HTERT RPE-1 (cell line): ENCODE data around the gene GNB3.

Source experiments
- in situ Hi-C: fragments of 300-500 bp; cut with MboI; formaldehyde crosslinking; loops from 4 replicates; pipeline ENCODE4 v1.14.3; 2020; ENCODE audit warnings: low sequenced_read_pairs

GNB3 gene

DNA sequence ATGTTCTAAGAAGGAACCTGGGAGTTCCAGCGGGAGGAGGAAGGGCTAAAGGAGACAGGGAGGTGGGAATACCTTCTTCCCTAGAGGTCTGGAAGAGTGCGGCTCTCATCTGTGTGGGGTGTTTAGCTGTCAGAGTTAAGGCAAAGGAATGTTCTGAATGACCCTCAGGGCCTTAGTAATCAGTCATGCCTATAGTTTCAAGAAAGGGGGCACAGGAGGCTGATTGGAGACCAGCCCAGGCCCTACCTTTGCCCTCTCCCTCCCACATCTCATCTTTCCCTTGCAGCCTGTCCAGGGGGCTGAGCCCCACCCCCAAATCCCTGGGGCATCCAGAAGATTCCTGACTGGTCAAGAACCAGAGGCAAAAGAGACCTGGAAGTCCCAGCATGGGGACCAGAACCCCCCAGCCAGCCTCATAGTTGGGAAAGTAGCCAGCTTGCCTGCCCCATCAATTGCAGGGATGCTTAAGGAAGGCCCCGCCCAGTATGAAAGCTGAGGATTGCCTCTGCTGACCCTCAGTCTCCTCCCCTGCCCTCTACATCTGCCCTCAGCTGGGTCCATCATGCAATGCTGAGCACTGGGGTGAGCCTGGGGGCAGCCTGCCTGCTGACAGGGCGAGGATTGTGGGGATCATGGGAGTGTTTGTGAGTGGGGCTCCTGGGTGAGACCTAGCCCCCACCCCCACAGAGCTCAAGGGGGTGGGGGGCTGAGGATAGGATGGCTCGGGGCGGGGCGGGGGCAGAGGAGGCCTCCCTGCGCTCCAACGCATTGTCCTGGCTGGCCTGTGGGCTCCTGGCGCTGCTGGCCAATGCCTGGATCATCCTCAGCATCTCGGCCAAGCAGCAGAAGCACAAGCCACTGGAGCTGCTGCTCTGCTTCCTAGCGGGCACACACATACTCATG lies 17.3 kb upstream of the GNB3 start:
- in situ Hi-C loops: no loop called here

DNA sequence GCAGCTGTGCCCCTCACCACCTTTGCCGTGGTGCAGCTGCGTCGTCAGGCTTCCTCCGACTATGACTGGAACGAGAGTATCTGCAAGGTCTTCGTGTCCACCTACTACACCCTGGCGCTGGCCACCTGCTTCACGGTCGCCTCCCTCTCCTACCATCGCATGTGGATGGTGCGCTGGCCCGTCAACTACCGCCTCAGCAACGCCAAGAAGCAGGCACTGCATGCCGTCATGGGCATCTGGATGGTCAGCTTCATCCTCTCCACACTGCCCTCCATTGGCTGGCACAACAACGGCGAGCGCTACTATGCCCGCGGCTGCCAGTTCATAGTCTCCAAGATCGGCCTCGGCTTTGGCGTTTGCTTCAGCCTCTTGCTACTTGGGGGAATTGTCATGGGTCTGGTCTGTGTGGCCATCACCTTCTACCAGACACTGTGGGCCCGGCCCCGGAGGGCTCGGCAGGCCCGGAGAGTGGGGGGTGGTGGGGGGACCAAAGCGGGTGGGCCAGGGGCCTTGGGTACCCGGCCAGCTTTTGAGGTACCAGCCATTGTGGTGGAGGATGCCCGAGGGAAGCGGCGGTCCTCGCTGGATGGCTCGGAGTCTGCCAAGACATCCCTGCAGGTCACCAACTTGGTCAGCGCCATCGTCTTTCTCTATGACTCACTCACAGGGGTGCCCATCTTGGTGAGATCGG lies 16.5 kb upstream of the GNB3 start:
- in situ Hi-C loops: no loop called here

DNA sequence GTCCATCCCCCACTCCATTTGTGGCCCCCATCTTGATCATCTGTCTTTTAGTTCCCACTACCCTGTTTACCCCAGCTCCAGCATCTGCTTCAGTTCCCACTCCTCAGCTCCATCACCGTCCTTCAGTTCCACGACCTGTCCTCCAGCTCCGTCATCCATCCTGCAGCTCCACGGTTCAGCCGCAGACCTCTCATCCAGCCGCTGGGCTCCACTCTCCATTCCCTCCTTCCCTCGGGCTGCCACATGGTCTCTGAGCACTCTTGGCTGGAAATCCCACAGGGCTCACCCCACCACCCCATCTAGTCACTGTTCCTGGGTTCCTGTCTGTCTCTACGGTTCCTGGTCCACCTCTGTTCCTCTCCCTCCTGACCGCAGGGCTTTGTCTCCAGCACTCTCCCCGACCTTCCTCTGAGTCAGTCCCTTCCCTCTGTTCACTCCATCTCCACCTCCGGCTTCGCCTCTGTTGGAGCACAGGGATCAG lies 15.8 kb upstream of the GNB3 start:
- in situ Hi-C loops: no loop called here

DNA sequence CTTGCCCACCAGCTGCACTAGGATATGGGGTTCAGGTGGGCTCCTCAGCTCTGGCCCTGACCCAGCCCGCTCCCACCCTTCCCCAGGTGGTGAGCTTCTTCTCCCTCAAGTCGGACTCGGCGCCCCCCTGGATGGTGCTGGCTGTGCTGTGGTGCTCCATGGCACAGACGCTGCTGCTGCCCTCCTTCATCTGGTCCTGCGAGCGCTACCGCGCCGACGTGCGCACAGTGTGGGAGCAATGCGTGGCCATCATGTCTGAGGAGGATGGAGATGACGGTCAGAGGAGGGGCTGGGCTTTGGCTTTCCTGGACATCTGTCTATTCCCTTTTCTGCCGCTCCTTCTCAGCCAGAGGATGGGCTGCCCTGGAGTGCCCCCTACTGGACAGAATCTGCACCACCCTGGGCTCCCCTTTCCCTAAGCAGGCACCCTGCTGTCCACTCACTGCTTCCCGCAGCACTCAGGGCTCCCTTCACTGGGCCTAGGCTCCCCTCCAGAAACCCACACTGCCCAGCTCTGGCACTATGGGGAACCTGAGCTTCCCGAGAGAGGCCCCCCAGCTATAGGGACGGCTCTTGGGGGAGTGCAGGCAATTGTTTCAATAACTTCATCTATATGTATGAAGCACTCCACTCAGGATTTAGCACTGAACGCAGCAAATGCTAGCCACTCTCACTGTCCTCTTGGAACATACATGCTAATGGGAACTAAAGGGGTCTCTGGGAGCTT lies 15.2 kb upstream of the GNB3 start:
- in situ Hi-C loops: no loop called here

DNA sequence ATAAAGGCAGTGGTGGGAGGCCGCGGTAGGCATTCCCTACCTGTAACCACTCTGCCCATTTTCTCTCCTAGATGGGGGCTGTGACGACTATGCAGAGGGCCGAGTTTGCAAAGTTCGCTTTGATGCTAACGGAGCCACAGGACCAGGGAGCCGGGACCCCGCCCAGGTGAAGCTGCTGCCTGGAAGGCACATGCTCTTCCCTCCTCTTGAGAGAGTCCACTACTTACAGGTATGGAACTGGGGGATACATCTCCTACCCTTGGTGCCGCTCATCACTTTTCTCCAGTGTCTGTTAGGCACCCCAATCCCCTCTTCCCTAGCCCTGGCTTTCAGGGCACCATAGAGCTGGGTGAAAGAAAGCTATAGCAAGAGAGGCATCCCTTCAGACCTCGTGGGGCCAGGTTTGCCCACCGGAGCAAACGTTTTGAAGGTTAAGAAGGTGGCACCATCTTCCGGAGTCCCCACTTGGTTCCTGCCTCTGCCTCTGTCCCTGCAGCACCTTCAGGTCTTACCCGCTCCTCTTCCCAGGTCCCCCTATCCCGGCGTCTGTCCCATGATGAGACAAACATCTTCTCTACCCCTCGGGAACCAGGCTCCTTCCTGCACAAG lies 14.5 kb upstream of the GNB3 start:
- in situ Hi-C loops: no loop called here

DNA sequence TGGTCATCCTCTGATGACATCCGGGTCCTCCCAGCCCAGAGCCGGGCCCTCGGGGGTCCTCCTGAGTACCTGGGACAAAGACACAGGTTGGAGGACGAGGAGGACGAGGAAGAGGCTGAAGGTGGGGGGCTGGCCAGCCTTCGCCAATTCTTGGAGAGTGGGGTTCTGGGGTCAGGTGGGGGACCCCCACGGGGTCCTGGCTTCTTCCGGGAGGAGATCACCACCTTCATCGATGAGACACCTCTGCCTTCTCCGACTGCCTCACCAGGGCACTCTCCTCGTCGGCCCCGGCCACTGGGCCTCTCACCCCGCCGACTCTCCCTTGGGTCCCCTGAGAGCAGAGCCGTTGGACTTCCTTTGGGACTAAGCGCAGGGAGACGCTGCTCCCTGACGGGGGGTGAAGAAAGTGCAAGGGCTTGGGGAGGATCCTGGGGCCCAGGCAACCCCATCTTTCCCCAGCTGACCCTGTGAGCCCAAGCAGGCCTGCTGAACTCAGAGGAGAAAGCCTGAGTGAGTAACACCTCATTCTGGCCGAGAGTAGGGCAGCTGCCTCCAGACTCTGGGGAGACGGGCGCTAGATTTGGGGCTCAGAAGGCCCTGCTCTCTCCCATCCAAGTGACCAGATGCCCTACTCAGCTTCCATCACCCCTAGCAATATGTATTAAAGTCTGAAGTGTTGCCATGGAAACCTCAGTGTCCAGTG lies 13.8 kb upstream of the GNB3 start:
- in situ Hi-C loops: no loop called here

DNA sequence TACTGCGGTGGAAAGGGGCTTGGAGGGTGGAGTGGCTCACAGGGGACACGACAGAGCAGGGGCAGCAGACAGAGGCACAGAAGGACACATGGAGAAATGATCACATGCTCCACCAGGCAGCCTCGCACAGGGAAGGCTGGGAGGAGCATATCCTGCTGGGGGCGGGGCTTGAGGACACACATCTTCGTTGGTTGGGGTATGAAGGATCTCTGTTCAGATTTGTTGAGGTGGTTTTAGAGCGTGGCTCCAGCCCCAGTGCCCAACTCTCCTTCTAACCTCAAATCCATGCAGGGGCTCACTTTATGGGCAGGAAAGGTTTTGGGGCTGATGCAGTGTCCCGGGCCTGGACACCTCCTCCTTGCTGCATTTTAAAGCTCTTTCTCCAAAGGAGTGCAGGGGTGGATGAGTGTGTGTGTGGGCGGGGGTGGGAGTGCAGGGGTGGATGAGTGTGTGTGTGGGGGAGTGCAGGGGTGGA lies 13.3 kb upstream of the GNB3 start:
- in situ Hi-C loops: no loop called here

DNA sequence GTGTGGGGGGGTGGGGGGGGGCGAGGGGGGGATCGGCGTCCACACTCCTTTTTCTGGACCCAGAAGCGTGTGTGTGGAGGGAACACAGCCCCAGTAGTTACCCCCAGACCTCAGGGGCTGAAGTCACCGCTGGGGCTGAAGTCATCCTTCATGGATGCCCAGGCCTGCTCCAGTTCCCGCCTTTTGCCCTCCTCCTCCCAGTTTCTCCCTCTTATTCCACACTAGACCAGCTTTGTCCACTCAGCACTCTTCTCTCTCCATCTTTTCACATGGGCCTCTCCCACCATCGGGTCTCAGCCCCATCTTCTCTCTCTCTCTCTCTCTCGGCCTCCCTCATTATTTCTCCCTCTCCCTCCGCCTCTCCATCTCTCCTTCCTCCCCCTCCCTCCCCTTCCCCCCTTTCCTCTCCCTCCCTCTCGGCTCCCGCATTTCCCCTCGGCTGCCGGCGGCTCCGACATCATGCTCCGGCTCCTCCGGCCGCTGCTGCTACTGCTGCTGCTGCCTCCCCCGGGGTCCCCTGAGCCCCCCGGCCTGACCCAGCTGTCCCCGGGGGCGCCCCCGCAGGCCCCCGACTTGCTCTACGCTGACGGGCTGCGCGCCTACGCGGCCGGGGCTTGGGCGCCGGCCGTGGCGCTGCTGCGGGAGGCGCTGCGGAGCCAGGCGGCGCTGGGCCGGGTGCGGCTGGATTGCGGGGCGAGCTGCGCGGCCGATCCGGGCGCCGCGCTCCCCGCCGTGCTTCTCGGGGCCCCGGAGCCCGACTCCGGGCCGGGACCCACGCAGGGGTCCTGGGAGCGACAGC lies 12.5 kb upstream of the GNB3 start, which contains the start of gene P3H3:
TSS of gene P3H3 (plus strand) at position 426 of the 799 bp plus-strand sequence. CDS start at position 460, 34 bp downstream.
- in situ Hi-C loops: no loop called here

DNA sequence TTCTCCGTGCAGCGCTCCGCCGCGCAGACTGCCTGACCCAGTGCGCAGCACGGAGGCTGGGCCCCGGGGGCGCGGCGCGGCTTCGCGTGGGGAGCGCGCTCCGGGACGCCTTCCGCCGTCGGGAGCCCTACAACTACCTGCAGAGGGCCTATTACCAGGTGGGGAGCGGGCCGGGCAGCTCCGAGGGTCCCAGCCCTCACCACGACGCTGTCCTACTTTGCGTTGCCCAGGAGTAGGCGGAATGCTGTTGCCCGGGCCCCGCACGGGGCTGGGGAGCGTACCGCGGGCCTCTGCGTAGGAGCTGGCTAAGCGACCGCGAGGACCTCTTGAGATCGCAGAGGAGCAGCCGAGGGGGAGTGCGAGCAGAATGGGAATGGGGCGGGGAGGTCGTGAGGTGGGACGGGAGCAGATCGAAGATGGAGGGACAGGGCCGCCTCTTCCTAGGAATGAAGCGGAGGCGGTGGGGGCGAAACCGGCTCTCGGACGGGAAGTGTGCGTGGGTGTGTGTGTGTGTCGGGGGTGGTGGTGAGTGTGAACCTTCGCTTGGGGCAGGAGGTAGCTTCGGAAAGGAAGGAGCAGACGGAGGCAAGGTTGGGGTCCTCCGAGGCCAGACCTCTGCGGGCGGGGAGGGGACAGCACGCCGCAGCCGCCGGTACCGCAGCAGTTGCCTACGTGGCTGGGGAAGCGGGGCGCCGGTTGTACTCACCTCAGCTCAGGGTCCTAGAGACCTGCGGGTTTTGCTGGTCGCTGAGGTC lies 11.8 kb upstream of the GNB3 start:
- in situ Hi-C loops: no loop called here

DNA sequence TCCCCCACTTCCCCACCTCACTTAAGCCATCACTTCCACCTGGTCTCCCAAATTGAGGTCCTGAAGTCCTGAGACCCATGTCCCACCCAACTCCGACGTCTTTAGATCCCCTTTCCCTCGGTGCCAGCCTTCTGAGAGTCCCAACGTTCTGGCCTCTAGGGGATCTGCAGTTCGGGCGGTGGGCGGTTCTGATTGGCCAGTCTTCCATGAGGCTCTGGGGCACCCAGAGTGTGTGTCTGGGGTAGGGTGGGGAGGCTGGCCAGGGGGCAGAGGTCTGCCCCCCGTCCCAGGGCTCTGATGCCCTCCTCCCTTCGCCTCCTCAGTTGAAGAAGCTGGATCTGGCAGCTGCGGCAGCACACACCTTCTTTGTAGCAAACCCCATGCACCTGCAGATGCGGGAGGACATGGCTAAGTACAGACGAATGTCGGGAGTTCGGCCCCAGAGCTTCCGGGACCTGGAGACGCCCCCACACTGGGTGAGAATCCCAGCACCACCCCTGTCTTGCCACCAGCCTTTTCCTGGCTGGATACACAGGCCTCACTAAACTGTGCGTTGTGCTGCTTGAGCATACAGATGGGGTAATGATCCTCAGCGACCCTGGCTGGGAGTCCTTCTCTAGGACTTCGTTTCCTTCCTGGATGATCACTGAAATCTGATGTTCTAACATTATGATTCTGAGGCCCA lies 11.0 kb upstream of the GNB3 start:
- in situ Hi-C loops: no loop called here

DNA sequence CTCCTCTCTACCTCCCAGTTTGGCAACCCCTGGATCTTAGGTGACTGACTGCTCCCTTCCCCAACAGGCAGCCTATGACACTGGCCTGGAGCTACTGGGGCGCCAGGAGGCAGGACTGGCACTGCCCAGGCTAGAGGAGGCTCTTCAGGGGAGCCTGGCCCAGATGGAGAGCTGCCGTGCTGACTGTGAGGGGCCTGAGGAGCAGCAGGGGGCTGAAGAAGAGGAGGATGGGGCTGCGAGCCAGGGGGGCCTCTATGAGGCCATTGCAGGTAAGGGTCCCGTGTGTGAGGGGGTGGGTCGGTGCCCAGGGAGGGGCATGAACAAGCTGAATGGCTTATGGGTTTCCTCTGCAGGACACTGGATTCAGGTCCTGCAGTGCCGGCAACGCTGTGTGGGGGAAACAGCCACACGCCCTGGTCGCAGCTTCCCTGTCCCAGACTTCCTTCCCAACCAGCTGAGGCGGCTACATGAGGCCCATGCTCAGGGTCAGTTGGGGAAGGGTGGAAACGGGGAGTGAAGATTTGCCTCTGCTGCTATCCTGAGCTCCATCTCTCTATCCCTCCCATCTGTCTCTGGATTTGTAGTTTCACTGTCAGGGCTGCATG lies 10.3 kb upstream of the GNB3 start:
- in situ Hi-C loops: no loop called here

DNA sequence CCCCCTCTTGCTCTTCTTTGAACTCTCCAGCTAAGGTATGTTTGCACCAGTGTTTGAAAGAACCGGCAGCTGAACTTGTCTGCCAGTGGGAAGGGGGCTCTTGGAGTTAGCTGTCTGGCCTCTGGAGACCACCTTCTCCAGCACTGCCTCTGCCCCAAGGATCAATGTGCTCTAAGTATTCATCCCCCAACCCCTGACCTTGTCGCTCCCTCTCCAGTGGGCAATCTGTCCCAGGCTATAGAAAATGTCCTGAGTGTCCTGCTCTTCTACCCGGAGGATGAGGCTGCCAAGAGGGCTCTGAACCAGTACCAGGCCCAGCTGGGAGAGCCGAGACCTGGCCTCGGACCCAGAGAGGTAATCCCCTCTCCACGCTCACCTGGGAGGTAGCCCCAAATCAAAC lies 9.7 kb upstream of the GNB3 start:
- in situ Hi-C loops: no loop called here

DNA sequence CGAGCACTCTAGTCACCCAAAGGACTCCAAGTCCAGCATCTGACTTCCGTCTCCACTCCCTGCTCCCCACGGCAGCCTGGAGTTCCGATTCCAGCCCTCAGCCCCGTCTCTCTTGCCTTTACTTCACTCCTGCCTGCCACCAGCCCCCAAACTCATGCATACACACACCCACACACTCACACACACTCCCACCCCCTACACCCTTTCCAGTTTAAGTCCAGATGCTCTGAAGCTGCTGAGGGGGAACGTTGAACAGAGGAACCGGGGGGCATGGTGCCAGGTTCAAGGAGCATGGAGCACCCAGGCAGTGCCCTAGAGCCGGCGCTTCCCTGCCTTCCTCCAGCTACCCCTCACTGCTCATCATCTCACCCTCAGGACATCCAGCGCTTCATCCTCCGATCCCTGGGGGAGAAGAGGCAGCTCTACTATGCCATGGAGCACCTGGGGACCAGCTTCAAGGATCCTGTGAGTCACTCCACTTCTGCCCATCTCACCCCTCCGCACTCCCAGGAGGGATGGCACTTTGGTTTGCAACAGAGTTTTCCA lies 9.2 kb upstream of the GNB3 start:
- in situ Hi-C loops: no loop called here

DNA sequence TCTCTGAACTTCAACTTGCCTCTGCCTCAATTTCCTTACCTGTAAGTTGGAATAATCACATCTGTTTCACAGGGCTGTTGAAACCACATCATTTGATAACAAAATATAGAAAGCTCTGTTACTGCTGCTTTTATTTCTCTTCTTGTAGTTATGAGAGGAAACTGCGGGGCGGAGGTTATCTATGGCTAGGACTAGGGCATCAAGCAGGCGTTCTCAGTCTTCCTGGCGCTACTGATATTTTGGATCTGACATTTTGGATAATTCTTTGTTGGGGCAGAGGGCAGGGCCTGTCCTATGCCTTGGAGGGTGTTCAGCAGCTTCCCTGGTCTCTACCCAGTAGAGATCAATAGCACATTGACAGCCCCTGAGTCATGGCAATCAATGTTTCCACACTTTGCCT lies 8.6 kb upstream of the GNB3 start:
- in situ Hi-C loops: no loop called here

DNA sequence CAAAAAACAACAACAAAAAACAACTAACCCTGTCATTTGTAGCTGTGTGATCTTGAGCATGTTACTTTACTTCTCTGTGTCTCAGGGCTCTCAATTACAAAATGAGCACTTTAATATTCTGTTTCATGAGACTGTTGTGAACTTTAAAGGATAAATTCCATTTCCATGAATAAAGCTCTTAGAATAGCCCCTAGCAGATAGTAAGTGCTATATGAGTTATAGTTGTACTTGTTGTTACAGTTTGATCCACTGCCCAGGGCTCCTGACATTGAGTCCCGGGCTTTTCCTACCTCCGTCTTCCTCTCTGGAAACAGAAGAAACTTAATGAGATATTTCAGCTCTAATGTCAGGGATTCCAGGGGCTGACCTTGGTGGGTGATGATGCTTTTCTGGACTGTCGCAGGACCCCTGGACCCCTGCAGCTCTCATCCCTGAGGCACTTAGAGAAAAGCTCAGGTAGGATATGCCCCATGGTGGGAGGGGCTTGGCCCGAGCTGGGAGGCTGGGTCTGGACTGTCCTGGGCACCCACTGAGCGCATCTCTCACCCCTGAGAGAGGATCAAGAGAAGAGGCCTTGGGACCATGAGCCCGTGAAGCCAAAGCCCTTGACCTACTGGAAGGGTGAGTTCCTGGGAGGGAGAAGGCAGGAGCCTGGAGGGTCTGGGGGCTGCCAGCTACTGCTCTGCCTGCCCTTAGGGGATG lies 7.4 kb upstream of the GNB3 start:
- in situ Hi-C loops: no loop called here

DNA sequence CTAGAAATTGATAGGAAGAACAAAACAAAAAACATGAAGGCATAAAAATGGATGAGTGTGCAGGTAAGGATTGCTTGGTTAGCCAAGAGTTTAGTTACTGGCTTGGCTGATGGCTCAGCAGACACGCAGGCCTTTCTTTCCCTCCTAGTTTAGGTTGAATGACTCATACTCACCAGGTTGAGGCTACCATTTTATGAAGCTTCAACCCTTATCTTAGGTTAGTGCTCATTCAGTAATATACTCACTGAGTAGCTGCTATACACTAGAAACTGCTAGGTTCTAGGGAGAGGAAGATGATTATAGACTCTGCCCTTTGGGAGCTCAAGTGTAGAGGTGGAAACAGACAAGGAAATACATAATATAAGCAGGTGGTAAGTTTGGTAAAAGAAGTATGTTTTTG lies 6.5 kb upstream of the GNB3 start:
- in situ Hi-C loops: no loop called here

DNA sequence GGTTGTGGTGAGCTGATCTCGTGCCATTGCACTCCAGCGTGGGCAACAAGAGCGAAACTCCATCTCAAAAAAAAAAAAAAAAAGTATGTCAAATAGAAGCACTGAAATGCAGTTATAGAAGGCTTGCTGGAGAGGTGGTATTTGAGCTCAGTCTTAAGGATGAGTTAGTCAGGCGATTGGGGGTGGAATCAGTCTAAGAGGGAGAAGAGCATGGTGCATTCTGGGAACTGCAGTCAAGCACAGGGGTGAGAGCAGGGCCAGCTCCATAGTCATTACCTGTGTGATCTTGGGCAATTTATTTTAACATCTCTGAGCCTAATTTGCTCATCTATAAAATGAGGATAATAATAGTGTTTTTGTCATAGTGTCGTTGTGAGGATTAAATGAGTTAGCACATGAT lies 5.9 kb upstream of the GNB3 start:
- in situ Hi-C loops: no loop called here
